Measurements from ENCODE around the gene RFFL.

The RFFL gene

DNA sequence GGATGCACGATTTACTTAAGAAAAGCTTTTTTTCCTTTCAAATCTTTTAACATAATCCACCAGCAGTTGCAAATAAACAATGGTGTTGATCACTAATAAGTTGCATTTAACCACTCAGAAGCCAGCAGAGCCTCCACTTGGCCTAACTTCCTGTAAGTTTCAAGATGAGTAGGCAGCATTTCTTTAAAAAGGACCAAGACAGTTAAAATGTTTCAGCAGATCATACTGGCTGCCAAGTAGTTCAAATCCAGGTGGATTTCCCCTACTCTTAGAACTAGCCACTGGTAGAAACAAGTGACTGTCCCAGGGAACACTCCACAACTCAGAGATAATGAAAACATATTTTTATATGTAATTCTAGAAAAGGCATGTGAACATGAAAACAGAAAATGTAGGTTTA is 17.0 kb upstream of the RFFL start:
- DNase-seq, result no peak

DNA sequence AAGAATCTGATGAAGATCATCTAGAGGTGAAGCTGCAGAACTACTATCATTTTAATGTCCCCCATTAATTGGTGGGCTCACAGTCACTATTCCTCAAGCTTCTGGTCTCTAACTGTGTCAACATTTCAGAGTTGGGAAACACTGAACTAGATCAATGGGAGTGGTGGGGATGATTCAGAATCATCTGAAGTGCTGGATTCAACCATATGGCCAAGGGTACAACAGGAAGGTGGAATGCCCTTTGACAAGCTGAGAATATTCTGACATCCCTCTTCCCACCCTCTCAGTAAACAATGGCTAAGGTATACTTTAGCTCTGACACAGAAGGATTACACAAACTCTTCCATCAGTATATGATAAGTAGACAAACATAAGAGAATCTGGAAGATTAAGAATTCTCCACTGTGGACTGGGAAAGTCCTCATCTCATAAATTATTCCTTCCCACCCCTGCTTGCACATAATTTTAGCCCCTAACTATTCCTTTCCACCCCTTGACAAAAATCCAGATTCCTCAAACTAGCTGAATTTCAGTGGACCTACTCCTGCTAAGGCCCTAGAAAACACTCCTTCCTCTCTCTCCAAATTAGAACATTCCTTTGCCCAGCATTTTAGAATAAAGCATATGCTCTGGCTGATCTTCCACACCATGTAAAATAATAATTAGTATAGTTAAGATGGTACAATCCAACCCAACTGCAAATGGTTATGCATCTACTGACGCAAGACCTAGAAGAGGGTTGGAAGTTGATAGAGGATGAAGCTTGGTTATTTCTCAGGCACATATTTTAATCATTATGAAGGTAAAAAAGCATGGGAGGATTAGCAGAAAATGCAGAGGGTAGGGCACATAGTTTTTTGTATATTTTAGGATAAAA is 16.3 kb upstream of the RFFL start:
- no peak for DNase-seq

DNA sequence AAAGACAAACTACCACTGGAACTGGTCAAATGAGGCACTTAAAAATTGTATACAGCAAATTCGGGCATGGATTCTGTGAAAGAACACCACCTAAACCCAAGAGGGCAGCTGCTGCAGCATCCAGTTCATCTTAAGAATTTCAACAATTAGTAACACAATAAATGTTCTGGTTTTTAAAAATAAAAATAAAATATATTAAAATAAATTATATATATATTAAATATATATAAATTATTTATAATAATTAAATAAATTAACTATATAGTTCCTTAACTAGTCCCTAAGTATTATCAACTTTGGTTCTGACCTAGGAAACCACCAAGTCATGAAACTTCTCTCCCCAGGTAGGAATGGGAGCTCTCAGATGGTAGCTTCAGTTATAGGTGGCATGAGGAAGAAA is 13.4 kb upstream of the RFFL start:
- no peak for DNase-seq

DNA sequence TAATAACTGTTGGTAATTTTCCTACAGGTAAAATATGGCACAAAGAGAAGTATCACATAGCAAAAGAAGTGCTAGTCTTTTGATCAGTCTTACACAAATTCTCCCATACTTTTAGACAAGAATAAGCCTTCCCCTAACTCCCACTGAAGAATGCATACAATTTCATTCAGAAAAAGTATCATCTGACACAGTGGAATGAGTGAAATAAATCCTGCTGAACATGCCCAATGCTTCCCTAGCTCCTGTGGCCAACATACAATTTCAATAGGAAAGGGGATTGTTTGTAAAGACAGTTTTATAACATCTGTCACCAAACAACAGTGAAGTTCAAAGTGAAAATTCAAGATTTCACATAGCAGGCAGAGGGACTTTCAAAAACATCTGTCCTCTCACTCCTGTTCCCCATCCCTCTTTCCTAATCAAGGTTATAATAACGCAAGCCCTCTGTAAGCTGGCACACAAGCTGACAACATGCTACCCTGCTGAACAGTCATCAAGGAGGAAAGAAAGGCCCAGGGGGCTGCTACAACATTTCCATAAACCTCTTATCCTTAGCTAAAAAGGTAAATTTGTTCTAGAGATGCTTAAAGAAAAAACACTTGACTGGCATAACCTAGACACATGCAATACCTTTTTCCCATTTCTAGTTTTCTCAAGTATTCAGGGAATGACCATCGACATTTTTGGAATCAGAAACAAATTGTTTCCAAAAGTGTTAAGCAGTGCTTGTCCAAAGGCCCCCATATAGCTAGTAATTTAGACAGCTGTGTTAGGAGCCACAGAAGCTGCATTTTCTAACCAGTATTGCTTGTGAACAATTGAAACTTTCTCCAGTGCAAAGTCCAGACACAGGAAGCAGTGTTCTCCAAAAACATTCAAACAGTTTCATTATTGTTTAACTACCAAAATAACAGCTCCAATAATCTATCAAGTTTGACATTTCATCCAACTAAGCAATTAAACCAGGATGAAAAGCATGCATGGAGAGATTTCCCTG is 11.5 kb upstream of the RFFL start:
- no peak for DNase-seq

- DNase-seq, result no peak
Observed at GRCh38 chr17:35073991-35074627, 10.6 kb upstream of the RFFL start.

DNA sequence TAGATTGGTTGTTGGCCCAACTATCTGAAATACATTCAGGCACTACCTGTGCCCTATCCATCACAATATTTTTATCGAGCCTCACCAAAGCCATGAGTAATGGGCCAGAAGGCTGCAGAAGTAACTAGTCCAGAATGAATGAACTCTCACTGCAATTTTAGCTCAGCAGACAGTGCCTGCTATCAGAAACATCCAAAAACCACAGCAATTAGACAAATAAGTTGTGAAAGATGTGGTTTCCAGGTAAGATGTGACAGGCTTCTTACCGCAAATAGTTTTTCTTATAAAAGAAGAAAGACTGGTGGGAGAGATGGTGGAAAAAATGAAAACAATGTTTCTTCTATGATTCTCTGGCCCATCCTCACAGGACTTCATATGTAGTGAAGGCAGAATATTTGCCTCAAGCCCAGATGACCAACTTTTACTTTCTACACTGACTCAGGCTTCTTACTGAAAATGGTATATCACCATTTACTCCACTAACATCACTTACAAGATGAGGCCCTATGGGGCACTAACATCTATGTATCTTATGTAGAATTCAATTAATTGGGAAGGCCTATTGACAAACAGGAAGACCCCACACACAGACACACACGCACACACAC is 9.8 kb upstream of the RFFL start:
- DNase-seq, result no peak

- DNase-seq, result no peak
Observed at GRCh38 chr17:35069311-35069710, 5.8 kb upstream of the RFFL start.

DNA sequence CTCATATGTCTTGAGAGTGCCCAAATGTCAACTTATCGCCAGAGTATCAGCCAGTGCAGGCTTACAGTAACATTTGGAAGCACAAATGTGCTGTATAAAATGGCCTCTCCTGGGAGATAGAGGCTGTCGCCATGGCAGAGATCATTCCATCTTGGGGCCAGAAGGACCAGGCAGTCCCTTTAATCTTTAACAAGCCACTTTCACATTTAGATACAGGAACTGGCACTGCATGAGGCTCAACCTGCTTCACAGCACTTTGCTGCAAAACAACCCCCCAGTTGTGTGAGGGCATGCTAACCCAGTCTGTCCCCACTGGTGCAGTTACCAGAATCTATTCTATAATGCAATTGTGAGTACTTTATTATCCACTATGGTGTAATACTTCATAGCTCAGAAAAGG is 4.7 kb upstream of the RFFL start:
- DNase-seq, result no peak

- DNase-seq, result no peak
Observed at GRCh38 chr17:35065880-35066279, 2.4 kb upstream of the RFFL start.

GRCh38 chr17:35064516-35065215 is 1.2 kb upstream of the RFFL start:
- no peak for DNase-seq

DNA sequence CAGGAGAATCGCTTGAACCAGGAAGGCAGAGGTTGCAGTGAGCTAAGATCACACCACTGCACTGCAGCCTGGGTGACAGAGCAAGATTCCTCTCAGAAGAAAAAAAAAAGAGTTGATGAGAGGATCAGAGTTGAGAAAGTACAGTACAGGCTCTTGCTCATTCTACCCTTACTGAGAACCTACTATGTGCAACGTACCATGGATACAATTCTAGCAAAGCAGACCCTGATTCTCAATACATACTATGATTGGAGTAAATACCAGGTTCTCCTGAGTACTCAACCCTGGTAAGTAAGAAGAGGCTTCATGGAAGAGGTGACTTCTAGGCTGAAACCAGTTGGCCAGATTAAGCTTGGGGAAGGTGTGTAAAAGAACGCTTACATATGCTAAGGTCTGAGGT is 1.2 kb downstream of the RFFL start:
- no peak for DNase-seq

GRCh38 chr17:35057332-35057915 is 6.1 kb downstream of the RFFL start:
- DNase-seq, result no peak

GRCh38 chr17:35056013-35056412 is 7.5 kb downstream of the RFFL start:
- no peak for DNase-seq

- DNase-seq, result no peak
Observed at GRCh38 chr17:35053204-35053603, 10.3 kb downstream of the RFFL start.

DNA sequence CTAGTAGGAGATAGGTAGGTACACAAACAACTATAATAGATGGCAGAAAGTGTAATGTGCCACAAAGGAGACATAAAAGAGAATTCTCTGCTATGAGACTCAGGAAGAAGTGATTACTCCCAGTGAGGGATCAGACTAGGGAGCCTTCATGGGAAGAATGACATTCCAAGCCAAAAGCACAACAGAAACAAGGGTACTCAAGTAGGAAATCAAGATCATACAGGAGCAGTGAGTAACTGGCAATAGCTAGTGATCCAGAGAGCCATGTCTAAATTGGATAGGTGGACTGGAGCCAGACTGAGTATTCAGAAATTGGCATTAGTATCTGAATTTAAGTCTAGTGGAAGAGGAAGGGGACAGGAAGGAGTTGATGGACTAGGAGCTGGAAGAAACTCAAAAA is 10.7 kb downstream of the RFFL start:
- DNase-seq, result no peak

GRCh38 chr17:35052241-35052610 is 11.3 kb downstream of the RFFL start:
- no peak for DNase-seq

GRCh38 chr17:35051579-35052240 is 11.8 kb downstream of the RFFL start:
- DNase-seq, result no peak

- no peak for DNase-seq
Observed at GRCh38 chr17:35051183-35051578, 12.3 kb downstream of the RFFL start.

- no peak for DNase-seq
Observed at GRCh38 chr17:35050170-35050569, 13.3 kb downstream of the RFFL start.

GRCh38 chr17:35048685-35049379 is 14.7 kb downstream of the RFFL start:
- DNase-seq, result no peak
